Measurements from ENCODE around the gene FRMD4B.

DNA sequence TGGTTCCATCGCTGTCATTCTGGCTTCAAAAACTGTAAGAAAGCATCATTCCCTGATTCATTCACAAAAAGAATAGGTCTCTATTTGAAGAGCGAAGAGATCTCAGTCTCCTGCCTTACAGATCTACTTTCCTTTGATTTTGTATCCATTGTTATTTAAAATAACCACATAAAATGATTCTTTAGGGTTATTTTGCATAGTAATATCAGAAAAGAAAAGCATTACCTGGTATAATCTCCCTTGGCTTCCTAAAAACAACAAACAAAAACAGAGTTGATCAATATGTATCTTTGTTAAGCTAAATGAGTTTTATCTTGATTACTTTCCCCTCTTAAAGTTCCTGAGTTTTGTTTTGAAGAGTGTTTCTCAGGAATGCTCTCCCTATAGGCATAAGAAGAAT, 136.9 kb downstream of the FRMD4B start:
- no peak for TF ChIP-seq EP300 (IDR thresholded peaks at IDR 0.05)
- TF ChIP-seq, protein P1, sequence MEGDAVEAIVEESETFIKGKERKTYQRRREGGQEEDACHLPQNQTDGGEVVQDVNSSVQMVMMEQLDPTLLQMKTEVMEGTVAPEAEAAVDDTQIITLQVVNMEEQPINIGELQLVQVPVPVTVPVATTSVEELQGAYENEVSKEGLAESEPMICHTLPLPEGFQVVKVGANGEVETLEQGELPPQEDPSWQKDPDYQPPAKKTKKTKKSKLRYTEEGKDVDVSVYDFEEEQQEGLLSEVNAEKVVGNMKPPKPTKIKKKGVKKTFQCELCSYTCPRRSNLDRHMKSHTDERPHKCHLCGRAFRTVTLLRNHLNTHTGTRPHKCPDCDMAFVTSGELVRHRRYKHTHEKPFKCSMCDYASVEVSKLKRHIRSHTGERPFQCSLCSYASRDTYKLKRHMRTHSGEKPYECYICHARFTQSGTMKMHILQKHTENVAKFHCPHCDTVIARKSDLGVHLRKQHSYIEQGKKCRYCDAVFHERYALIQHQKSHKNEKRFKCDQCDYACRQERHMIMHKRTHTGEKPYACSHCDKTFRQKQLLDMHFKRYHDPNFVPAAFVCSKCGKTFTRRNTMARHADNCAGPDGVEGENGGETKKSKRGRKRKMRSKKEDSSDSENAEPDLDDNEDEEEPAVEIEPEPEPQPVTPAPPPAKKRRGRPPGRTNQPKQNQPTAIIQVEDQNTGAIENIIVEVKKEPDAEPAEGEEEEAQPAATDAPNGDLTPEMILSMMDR (IDR thresholded peaks at IDR 0.05): no peak

All from ovary (tissue), 3 donors.